SH-SY5Y (cell line): ENCODE measurements around the gene FOCAD.

Experiments used
- GATA2 ChIP-seq: IDR thresholded peaks from 2 replicates; pipeline ENCODE4 v1.6.1; 2011; ENCODE audit warnings: mild to moderate bottlenecking, low read depth, low read length
- GATA3 ChIP-seq: IDR thresholded peaks from 2 replicates; pipeline ENCODE4 v1.6.1; 2011; ENCODE audit warnings: low read depth, mild to moderate bottlenecking, low read length, moderate library complexity

GRCh38 chr9:20664501-20664900 lies 19.6 kb upstream of the FOCAD start:
- TF ChIP-seq GATA3: no peak
- TF ChIP-seq GATA2: no peak
